Measurements from ENCODE around the gene GULP1.
"Not testable (repeated sequence)": the region's sequence is repeated elsewhere in the genome, so short reads cannot be mapped to it uniquely, and the experiment has no call there.

GULP1 gene

GRCh38 chr2:188293601-188294351 lies 2.1 kb downstream of the GULP1 start:
- DNase-seq, result no peak

GRCh38 chr2:188294352-188294926 lies 2.8 kb downstream of the GULP1 start:
- DNase-seq, result no peak

GRCh38 chr2:188295067-188295685 lies 3.5 kb downstream of the GULP1 start:
- DNase-seq, result no peak

GRCh38 chr2:188297978-188298377 lies 6.3 kb downstream of the GULP1 start:
- DNase-seq, result no peak

GRCh38 chr2:188298937-188299371 lies 7.3 kb downstream of the GULP1 start:
- not testable (repeated sequence) for DNase-seq

- no peak for DNase-seq
Measured at GRCh38 chr2:188303363-188304031, 11.8 kb downstream of the GULP1 start.

GRCh38 chr2:188305271-188305670 lies 13.6 kb downstream of the GULP1 start:
- no peak for DNase-seq

GRCh38 chr2:188306271-188306670 lies 14.6 kb downstream of the GULP1 start:
- no peak for DNase-seq

GRCh38 chr2:188307850-188308283 lies 16.2 kb downstream of the GULP1 start:
- DNase-seq, result no peak

GRCh38 chr2:188308483-188308882 lies 16.8 kb downstream of the GULP1 start:
- DNase-seq, result no peak

GRCh38 chr2:188309364-188309763 lies 17.7 kb downstream of the GULP1 start:
- no peak for DNase-seq

GRCh38 chr2:188314314-188315054 lies 22.8 kb downstream of the GULP1 start:
- no peak for DNase-seq

- no peak for DNase-seq
Measured at GRCh38 chr2:188315750-188316149, 24.1 kb downstream of the GULP1 start.

GRCh38 chr2:188316342-188316741 lies 24.7 kb downstream of the GULP1 start:
- DNase-seq, result no peak

- DNase-seq, result no peak
Measured at GRCh38 chr2:188316791-188317423, 25.2 kb downstream of the GULP1 start.

GRCh38 chr2:188318161-188318749 lies 26.6 kb downstream of the GULP1 start:
- DNase-seq, result no peak

GRCh38 chr2:188319838-188320237 lies 28.2 kb downstream of the GULP1 start:
- DNase-seq, result no peak

GRCh38 chr2:188320861-188321260 lies 29.2 kb downstream of the GULP1 start:
- no peak for DNase-seq

GRCh38 chr2:188322569-188323551 lies 31.2 kb downstream of the GULP1 start:
- DNase-seq, result no peak

- DNase-seq, result no peak
Measured at GRCh38 chr2:188324067-188324466, 32.4 kb downstream of the GULP1 start.

- no peak for DNase-seq
Measured at GRCh38 chr2:188326290-188326668, 34.6 kb downstream of the GULP1 start.
